ENCODE measurements around the gene BABAM2.
"Not testable (repeated sequence)": the region's sequence is repeated elsewhere in the genome, so short reads cannot be mapped to it uniquely, and the experiment has no call there.

Gene BABAM2

DNA sequence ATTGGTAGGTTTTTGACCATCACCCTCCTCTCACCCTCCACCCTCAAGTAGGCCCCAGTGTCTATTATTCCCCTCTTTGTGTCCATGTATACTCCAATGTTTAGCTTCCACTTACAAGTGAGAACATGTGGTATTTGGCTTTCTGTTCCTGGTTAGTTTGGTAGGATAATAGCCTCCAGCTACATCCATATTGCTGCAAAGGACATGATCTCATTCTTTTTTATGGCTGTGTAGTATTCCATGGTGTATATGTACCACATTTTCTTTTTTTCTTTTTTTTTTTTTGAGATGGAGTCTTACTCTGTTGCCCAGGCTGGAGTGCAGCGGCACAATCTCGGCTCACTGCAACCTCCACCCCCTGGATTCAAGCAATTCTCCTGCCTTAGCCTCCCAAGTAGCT lies 88.2 kb downstream of the BABAM2 start:
- DNase-seq (ENCODE audit: low spot score), result not testable (repeated sequence)

DNA sequence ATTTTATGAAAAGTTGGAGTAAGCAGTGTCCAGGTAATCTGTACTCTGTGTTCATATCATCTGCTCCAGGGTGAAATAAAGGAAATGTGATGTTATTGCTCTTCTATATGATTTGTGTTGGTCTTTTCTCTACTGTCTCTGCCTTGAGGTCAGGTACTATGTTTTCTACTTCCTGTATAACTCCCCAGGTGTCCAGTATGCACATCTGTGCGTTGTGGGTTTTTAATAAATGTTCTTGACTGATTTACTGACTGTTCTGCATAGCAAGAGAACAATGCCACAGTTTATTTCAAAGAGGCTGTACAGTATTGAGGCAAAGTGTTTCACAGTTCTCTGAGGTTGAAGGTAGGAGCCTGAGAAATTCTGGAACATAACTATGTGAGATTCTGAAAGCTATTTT lies 89.7 kb downstream of the BABAM2 start:
- no peak for DNase-seq (ENCODE audit: low spot score)

- no peak for DNase-seq (ENCODE audit: low spot score)
These were observed 93.6 kb downstream of the BABAM2 start for GRCh38 chr2:27984153-27984552.

DNA sequence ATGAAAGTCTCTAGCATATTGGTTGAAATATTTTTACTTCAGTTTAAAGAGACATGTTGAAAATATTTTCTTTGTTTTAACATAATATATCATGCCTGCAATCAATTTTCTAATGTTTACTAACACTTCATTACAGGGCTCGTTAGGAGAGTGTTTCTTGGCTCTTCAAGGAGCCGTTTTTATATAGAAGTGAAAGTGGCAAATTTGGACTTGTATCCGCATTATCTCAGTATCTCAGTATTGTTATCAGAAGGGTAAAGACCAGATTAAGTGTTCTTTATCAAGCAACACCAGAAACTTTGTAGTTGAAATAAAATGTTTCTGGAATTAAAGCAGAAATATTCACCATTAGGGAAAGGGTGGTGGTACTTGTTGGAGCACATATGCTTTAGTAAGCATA lies 97.8 kb downstream of the BABAM2 start:
- no peak for DNase-seq (ENCODE audit: low spot score)

- no peak for DNase-seq (ENCODE audit: low spot score)
These were observed 98.2 kb downstream of the BABAM2 start for GRCh38 chr2:27988718-27989117.

DNA sequence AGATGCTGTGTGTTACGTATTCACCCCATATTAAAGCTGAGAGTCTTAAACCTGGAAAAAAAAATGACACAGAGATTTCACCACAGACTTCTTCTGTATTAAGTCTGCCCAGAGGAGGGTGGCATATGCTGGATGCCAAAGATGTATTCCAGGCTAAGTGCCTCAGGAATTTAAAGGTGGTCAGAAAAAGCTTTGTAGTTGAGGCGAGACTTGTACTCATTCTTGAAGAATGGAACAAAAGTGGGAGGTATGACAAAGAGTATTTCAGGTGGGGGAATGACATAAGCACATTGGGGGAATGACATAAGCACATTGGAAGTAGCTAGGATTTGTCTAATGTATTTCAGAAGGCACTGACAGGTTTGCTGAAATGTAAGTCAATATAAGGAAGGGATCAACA lies 98.6 kb downstream of the BABAM2 start:
- DNase-seq (ENCODE audit: low spot score), result no peak

DNA sequence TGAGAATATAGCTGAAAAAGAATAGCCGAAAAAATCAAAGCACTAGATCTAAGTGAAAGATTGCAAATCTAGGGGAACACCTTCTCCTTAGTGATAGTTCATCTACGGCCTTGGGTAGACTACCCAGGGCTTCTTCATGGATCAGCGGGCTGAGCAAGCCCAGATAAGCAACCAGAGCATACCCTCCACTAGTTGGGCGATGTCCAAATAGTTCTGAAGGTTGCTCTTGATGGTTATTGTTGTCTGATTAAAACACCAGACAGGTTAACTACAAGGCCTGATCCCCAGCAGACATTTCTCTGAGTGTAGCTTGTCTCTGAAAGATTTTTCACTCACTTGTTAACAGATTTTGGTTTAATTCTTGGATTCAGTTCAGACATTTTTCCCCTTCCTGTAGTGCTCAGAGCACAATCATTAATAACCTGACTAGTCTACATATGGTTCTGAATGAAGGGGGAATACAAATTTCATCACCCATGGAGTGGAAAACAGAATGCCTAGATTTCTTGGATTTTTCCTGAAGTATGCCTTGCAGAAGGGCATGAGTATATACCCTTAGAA lies 99.6 kb downstream of the BABAM2 start:
- DNase-seq (ENCODE audit: low spot score), result no peak

DNA sequence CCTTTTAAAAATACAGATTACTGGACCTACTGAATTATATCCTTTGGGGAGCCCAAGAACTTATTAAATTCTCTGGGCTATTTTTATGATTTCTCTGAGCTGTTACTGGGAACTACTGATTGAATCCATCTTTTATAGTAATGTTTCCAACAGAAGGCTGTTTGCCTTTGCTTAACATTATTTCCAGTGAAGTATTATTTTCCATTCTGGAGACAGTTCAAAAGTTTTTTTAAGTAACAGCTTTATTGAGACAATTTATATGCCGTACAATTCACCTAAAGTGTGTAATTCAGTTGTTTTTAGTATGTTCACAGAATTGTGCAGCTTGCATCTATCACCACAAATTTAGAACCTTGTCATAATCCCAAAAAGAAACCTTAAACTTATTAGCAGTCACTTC lies 100.6 kb downstream of the BABAM2 start:
- DNase-seq (ENCODE audit: low spot score), result no peak

DNA sequence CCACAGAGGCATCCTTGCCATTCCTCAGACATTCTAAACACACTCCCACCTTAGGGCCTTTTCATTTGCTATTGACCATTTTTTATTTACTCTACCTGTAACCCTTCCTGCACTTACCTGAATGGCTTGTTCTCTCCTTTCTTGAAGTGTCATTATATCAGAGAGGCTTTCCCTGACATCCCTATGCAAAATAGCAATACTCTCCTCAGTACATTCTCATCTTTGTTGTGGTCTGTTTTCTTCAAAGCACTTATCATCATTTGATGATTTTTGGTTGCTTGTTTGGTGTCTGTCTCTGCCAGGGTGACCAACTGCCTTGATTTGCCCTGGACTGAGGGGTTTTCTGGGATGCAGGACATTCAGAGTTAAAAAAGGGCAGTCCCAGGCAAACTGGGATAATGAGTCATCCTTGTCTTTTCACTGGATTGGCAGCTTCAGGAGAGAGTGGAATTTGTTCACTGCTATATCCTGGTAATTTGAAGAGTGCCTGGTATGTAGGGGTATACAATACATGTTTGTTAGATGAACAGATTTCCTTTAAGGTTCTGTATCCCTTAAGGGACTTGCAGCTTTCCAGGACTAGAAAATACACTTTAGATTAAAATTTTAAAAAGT lies 102.4 kb downstream of the BABAM2 start:
- DNase-seq (ENCODE audit: low spot score), result no peak

GRCh38 chr2:27993402-27993787 lies 102.9 kb downstream of the BABAM2 start:
- DNase-seq (ENCODE audit: low spot score), result no peak

DNA sequence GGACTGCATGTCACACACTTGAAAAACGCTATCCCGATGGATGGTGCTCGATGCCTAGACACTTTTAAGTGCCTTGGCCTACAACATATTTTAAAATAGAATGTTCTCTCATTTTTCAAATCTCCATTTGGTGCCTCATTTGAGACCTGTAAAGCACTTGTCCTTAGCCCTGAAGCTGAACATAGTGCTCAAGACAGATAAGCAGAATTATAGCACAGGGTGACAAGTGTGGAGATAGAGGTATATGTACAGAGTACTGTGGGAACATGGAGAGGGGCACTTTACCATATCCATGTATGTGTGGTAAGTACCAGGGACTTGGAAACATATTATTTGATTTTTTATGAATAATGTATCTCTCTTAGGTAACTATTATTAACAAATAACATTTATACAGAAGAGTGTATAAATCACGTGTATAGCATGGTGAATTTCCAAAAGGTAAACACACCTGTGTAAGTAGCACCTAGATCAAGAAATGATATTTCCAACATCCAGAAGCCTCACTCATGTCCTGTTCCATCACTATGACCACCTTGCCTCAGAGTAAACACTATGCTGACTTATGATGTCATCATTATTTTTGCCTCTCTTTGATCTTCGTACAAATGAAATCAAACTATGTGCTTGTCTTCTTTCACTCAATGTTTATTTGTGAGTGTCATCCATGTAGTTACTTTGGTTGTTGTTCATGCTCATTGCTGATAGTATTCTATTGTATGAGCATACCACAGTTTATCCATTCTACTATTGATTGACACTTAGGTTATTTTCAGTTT lies 103.6 kb downstream of the BABAM2 start:
- no peak for DNase-seq (ENCODE audit: low spot score)

- no peak for DNase-seq (ENCODE audit: low spot score)
These were observed 105.8 kb downstream of the BABAM2 start for GRCh38 chr2:27996156-27996922.

- DNase-seq (ENCODE audit: low spot score), result no peak
These were observed 109.8 kb downstream of the BABAM2 start for GRCh38 chr2:28000287-28000686.

- no peak for DNase-seq (ENCODE audit: low spot score)
These were observed 111.7 kb downstream of the BABAM2 start for GRCh38 chr2:28002181-28002580.

- no peak for DNase-seq (ENCODE audit: low spot score)
These were observed 113.6 kb downstream of the BABAM2 start for GRCh38 chr2:28004086-28004485.

- DNase-seq (ENCODE audit: low spot score), result no peak
These were observed 119.2 kb downstream of the BABAM2 start for GRCh38 chr2:28009732-28010131.

- DNase-seq (ENCODE audit: low spot score), result no peak
These were observed 120.8 kb downstream of the BABAM2 start for GRCh38 chr2:28011322-28011737.

DNA sequence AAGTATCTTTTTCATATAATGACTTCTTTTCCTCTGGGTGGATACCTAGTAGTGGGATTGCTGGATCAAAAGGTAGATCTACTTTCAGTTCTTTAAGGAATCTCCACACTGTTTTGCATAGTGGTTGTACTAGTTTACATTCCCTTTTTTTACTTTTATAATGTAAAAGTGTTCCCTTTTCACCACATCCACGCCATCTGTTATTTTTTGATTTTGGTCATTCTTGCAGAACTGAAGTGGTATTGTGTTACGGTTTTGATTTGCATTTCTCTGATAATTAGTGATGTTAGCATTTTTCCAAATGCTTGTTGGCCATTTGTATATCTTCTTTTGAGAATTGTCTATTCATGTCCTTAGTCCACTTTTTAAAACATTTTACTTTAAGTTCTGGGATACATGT lies 127.9 kb downstream of the BABAM2 start:
- DNase-seq (ENCODE audit: low spot score), result not testable (repeated sequence)

GRCh38 chr2:28019521-28019920 lies 129.0 kb downstream of the BABAM2 start:
- DNase-seq (ENCODE audit: low spot score), result not testable (repeated sequence)

DNA sequence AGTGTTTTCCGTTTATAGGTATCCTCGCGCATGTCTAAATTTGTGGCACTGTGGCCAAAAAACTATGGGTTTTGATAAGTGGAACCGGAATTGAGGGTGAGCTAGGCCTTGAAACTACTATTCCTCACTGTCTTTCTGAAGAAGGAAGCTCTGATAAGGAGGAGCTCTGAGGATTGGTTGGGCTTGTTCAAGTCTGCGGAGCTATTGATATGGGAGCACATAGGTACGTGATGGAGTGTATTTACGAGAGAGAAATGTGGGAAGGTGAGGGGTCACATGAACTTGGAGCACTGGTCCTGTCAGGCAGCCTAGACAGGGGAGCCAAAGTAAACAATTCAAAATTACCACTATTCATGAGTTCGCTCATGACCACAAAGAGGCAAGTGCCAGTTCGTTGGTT lies 131.4 kb downstream of the BABAM2 start:
- no peak for DNase-seq (ENCODE audit: low spot score)

- DNase-seq (ENCODE audit: low spot score), result no peak
These were observed 134.6 kb downstream of the BABAM2 start for GRCh38 chr2:28025123-28025522.

- DNase-seq (ENCODE audit: low spot score), result not testable (repeated sequence)
These were observed 135.7 kb downstream of the BABAM2 start for GRCh38 chr2:28026230-28026629.

GRCh38 chr2:28028025-28028424 lies 137.5 kb downstream of the BABAM2 start:
- no peak for DNase-seq (ENCODE audit: low spot score)

All from D341Med (cell line).